Tibial nerve (tissue), 4 donors: Measurements from ENCODE around the gene BPIFA3.

Source experiments
- CTCF ChIP-seq, 5 experiments: fragments of 200-600 bp in 3 of 5; fragments of 450-650 bp in 2 of 5; sonication (generic) in 3 of 5; IDR thresholded peaks; one replicate each; pipeline ENCODE4 v1.5.1; 2016 to 2019; ENCODE audit warnings: antibody characterized with exemption in 5 of 5, mild to moderate bottlenecking in 3 of 5, moderate library complexity in 2 of 5
- EP300 ChIP-seq, 2 donors: sonication (generic); formaldehyde crosslinking; IDR thresholded peaks; one replicate each; pipeline ENCODE4 v1.6.1; 2017; ENCODE audit warnings: antibody characterized with exemption in 2 of 2, mild to moderate bottlenecking in 1 of 2
- POLR2A ChIP-seq, 2 donors: fragments of 450-650 bp; IDR thresholded peaks; one replicate each; pipeline ENCODE4 v1.6.1; 2017; ENCODE audit warnings: antibody characterized with exemption in 2 of 2, mild to moderate bottlenecking in 2 of 2, moderate library complexity in 2 of 2

DNA sequence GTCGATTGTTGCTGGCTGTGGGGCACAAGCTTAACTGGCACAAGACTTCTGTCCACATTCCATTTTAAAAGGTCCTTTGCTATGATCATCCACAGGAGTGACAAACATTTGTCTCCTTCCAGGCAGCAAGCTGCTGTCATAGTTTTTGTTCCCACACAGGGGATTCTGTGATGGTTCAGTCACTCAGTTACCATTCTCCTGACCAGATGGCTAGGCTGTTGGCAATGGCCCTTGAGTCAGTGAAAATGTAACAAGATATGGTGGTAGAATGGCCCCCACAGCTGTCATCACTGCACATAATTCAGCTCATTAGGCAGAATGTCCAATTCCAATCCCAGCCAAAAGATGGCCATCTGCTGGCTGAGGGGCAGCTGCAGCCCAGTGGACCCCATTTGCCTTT lies 32.3 kb downstream of the BPIFA3 start:
- TF ChIP-seq CTCF (IDR thresholded peaks at IDR 0.05) (no peak), POLR2A (IDR thresholded peaks at IDR 0.05) (no peak), EP300 (IDR thresholded peaks at IDR 0.05) (no peak)
